Kidney epithelial cell (primary cell): ENCODE data around the gene DLGAP1. TPM values are rescaled to one million over a fixed set of nuclear protein-coding genes. Genes with fewer than 3 reads are reported as not detected.

Source experiments
- DNase-seq: peaks from one replicate; pipeline ENCODE4 v3.0.0-alpha.2; 2010; ENCODE audit warnings: low read depth
- H3K27me3 ChIP-seq: 2 replicates; pipeline ENCODE4 v1.6.0; 2011; ENCODE audit warnings: low read length; ENCODE audit not compliant: control insufficient read depth, insufficient read depth
- H3K36me3 ChIP-seq: 2 replicates; pipeline ENCODE4 v1.5.1; 2011; ENCODE audit warnings: low read length; ENCODE audit not compliant: control insufficient read depth, insufficient read depth
- H3K4me3 ChIP-seq: 2 replicates; pipeline ENCODE4 v1.5.1; 2011; ENCODE audit warnings: low read depth, mild to moderate bottlenecking, control low read depth, low read length
- total RNA-seq: library from RNA; depleted of rRNA; stranded (reverse); fragments of >200 nt; gene quantifications from 2 replicates; pipeline ENCODE4 v1.2.3, GENCODE V29; 2015
- TF ChIP-seq, protein P1 (sequence below): IDR thresholded peaks from 2 replicates; pipeline ENCODE4 v1.5.1; 2011; ENCODE audit warnings: mild to moderate bottlenecking, moderate library complexity, low read length, control low read depth, inconsistent platforms; ENCODE audit not compliant: insufficient read depth, poor library complexity, severe bottlenecking

DLGAP1 gene
- total RNA-seq, 1 donor from 2014 or later = 2.6 TPM

DNA sequence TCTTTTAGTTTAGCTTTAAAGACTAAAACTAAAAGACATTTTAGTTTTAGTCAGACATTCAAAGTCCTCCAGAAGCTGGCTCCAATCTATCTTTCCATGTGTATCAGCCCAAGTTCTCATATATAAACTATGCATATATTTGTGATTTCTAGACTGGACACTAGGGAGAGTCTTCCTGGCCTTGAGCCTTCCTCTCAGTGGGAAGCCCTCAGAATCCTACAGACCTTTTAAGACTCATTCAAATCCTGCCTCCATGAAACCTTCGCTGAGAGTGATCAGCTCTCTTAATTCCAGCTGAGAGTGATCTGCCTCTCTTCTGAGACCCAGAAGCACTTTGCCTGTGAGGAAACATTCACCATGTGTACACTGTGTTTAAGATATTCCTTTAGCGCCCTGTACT is 552.4 kb downstream of the DLGAP1 start:
- no peak overlapping the region for H3K4me3 ChIP-seq
- no peaks in the 10 kb centered on the region for H3K36me3 ChIP-seq
- no peaks in the 10 kb centered on the region for H3K27me3 ChIP-seq
- no peak for DNase-seq
- TF ChIP-seq, protein P1, sequence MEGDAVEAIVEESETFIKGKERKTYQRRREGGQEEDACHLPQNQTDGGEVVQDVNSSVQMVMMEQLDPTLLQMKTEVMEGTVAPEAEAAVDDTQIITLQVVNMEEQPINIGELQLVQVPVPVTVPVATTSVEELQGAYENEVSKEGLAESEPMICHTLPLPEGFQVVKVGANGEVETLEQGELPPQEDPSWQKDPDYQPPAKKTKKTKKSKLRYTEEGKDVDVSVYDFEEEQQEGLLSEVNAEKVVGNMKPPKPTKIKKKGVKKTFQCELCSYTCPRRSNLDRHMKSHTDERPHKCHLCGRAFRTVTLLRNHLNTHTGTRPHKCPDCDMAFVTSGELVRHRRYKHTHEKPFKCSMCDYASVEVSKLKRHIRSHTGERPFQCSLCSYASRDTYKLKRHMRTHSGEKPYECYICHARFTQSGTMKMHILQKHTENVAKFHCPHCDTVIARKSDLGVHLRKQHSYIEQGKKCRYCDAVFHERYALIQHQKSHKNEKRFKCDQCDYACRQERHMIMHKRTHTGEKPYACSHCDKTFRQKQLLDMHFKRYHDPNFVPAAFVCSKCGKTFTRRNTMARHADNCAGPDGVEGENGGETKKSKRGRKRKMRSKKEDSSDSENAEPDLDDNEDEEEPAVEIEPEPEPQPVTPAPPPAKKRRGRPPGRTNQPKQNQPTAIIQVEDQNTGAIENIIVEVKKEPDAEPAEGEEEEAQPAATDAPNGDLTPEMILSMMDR = no peak

DNA sequence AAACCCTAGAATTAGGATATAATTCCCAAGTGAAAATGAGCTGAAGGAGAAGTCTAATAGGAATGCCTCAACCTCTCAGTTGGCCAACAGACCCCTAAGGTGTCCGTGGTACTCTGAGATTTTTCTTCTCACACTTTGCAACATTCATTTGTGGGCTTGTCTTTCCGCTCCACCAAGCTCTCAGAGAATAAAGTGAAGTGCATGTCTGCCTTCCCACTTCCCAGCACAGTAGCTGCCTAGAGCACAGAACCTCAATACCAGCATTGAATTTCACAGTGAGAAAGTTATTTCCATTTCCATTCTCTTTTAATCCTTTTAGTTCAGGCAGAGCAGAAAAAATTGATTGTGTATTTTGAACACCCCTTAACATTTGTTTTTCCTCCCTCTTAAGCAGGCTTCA is 553.3 kb downstream of the DLGAP1 start:
- H3K27me3 ChIP-seq = no peaks in the 10 kb centered on the region
- TF ChIP-seq, protein P1 = no peak
- DNase-seq = no peak
- H3K4me3 ChIP-seq = no peak overlapping the region
- H3K36me3 ChIP-seq = no peaks in the 10 kb centered on the region

DNA sequence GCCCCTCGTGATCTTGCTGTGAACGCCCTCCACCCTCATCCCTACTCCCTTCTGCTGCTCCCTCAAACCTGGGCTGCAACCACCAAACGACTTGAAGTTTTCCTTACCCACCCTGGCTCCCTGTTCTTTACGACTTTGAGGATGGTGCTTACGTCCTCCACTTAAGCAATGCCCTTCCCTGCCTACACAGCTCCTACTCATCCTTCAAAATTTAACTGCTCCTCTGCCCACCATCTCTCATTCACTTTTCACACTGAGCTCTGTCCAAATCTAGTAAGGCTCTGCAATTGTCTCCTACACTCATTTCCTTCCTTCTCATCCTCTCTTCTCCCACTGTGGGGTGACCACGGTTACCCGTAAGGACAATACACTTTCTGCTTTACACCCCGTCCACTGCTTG is 554.1 kb downstream of the DLGAP1 start:
- Histone ChIP-seq H3K27me3 (no peaks in the 10 kb centered on the region), H3K36me3 (no peaks in the 10 kb centered on the region), H3K4me3 (no peak overlapping the region)
- TF ChIP-seq, protein P1 = no peak
- DNase-seq = no peak

DNA sequence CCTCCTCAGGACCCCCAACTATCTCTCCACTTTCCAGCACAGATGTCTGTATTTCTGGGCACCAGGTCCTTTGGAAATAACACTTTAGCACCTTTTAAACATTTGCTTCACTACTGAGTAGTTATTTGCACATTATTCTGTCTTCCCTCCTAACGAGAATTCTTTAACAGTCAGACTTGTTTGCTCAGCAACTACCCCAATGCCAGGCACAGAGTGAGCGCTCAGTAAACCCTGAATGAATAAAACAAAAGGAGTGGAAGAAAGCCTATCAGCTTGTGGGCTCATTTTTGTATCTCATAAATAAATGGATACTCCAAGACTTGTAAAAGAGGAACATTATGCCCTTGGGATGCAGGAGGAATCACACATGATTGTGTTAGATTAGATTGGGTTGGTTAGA is 554.8 kb downstream of the DLGAP1 start:
- no peak for DNase-seq
- H3K4me3 ChIP-seq = no peak overlapping the region
- TF ChIP-seq, protein P1 = no peak
- H3K27me3 ChIP-seq = no peaks in the 10 kb centered on the region
- no peaks in the 10 kb centered on the region for H3K36me3 ChIP-seq

DNA sequence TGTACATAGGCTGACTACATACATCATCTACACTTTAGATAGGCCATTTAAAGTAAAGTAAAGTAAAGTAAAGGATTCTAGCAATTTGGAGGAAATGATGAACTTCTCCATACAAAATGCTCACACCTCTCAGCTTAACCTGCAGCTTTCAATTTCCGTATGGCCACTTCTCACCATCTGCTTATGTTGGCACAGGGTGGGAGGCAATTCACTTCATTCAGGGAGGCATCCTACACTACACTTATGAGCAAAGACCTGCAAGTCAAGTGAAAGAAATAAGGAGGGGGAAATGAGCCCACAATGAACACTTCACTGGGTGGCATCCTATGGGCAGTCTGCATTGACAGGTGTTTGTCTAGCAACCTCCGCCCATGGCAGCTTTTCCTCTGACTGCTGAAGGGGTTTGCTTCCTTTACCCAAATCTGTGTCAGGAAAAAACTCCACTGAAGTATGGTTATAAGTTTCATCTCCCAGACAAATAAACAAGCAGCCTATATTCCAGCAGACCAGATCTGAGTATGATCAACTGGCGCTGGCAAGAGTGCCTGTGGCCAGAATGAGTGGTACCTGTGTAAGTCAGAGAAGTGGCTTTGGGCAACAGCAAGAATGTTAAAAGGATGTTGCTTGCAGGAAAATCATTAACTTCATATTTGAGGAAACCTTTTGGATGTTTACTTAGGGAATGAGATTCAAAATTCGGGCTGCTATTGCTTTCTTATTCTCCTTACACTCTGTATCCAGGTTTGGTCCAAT is 556.1 kb downstream of the DLGAP1 start:
- no peaks in the 10 kb centered on the region for H3K27me3 ChIP-seq
- no peak for DNase-seq
- no peaks in the 10 kb centered on the region for H3K36me3 ChIP-seq
- H3K4me3 ChIP-seq = no peak overlapping the region
- TF ChIP-seq, protein P1 = no peak

DNA sequence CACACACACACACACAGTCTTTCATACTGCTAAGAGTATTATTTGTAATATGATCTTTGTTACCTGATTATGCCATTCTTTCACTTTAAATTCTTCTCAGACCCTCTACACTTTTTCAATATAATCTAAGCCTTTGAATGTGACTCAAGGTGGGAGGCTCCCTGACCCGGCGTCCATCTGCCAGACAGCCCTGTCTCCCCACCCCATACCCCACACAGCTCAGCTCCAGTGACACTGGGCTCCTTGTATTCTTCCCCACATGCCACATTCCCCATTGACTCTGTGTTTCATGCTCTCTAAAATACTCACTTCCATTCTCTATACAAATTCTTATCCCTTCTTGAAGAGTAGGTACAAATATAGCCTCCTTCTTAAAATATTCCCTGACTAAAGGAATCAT is 563.0 kb downstream of the DLGAP1 start:
- TF ChIP-seq, protein P1 = no peak
- Histone ChIP-seq H3K27me3 (no peaks in the 10 kb centered on the region), H3K4me3 (no peak overlapping the region), H3K36me3 (no peaks in the 10 kb centered on the region)
- DNase-seq = no peak
